Left renal cortex interstitium (tissue), 4 donors: ENCODE data around the gene SCD5. TPM values are rescaled to one million over a fixed set of nuclear protein-coding genes. Genes with fewer than 3 reads are reported as not detected.

Source experiments
- DNase-seq, 4 donors: peaks; one replicate each; pipeline ENCODE4 v3.0.0-alpha.2; 2013; ENCODE audit warnings: low read depth in 4 of 4, low spot score in 2 of 4, missing footprints in 1 of 4
- polyA plus RNA-seq, 4 donors: library from polyadenylated mRNA; unstranded; fragments of 120-200 nt; gene quantifications; one replicate each; pipeline ENCODE4 v1.2.1, GENCODE V29; 2013; ENCODE audit not compliant: insufficient read length in 4 of 4

The SCD5 gene
- polyA plus RNA-seq, 4 donors: 30.4 to 47.9 (median 39.6) TPM

- DNase-seq: no peak
These were observed 59.1 kb downstream of the SCD5 start for GRCh38 chr4:82739287-82740190.

GRCh38 chr4:82737354-82737753, 61.2 kb downstream of the SCD5 start:
- no peak for DNase-seq

GRCh38 chr4:82733636-82734035, 65.0 kb downstream of the SCD5 start:
- DNase-seq: no peak

- DNase-seq: no peak
These were observed 70.3 kb downstream of the SCD5 start for GRCh38 chr4:82728301-82728700.

- no peak for DNase-seq
These were observed 72.0 kb downstream of the SCD5 start for GRCh38 chr4:82726596-82726995.

- DNase-seq: no peak
These were observed 76.7 kb downstream of the SCD5 start for GRCh38 chr4:82721819-82722423.

- no peak for DNase-seq
These were observed 80.2 kb downstream of the SCD5 start for GRCh38 chr4:82718162-82718940.

GRCh38 chr4:82715731-82716617, 82.6 kb downstream of the SCD5 start:
- DNase-seq: no peak

GRCh38 chr4:82713856-82714255, 84.7 kb downstream of the SCD5 start:
- no peak for DNase-seq

- no peak for DNase-seq
These were observed 86.0 kb downstream of the SCD5 start for GRCh38 chr4:82712561-82712960.

- DNase-seq: no peak
These were observed 87.3 kb downstream of the SCD5 start for GRCh38 chr4:82711158-82711785.

GRCh38 chr4:82710197-82710929, 88.2 kb downstream of the SCD5 start:
- no peak for DNase-seq

- DNase-seq: no peak
These were observed 89.6 kb downstream of the SCD5 start for GRCh38 chr4:82708982-82709381.

- no peak for DNase-seq
These were observed 92.1 kb downstream of the SCD5 start for GRCh38 chr4:82706349-82707000.

GRCh38 chr4:82705928-82706300, 92.7 kb downstream of the SCD5 start:
- DNase-seq: peak in 1 of 4 donors; percentile 36

GRCh38 chr4:82705169-82705927, 93.2 kb downstream of the SCD5 start:
- no peak for DNase-seq

- no peak for DNase-seq
These were observed 94.4 kb downstream of the SCD5 start for GRCh38 chr4:82704156-82704555.

GRCh38 chr4:82698412-82698811, 100.2 kb downstream of the SCD5 start:
- no peak for DNase-seq
